Left colon (tissue), 2 donors: ENCODE results near the gene PSMA4. TPM values are rescaled to one million over a fixed set of nuclear protein-coding genes. Genes with fewer than 3 reads are reported as not detected.
A peak's percentile ranks its signal among the peaks of the same experiment; 100 is the strongest.
"Not testable (repeated sequence)": the region's sequence is repeated elsewhere in the genome, so short reads cannot be mapped to it uniquely, and the experiment has no call there.

Experiments used
- ATAC-seq: fragments of 200-7000 bp; cut with Tn5 transposase; one replicate; pipeline ENCODE4 v1.9.1; 2020; ENCODE audit warnings: mild to moderate bottlenecking, moderate library complexity
- DNase-seq, 2 donors: peaks; one replicate each; pipeline ENCODE4 v3.0.0-alpha.2; 2020
- intact Hi-C, 2 donors: fragments of 100-400 bp; cut with DNase I in 1 of 2; cut with micrococcal nuclease in 1 of 2; formaldehyde crosslinking; loops; one replicate each; pipeline versions ENCODE4 v1.11.2 to v1.14.0; 2022; cut with DNase I, micrococcal nuclease
- long read RNA-seq: library from polyadenylated mRNA; unstranded; transcript quantifications from one replicate; pipeline ENCODE4 v2.0.0, GENCODE V29; 2021
- total RNA-seq, 2 donors: library from RNA; stranded (reverse); fragmentation: NEBNext Ultra II Directional; extraction: Animal tissue kit (Norgen Biotek cat#: 25700); gene quantifications; one replicate each; pipeline ENCODE4 v1.2.1, GENCODE V29; 2021
- donor health status: DM: no; HTN: no; CAD: no.
- donor health status: DM: yes; HTN: yes; CAD: no.

Gene PSMA4
- 100 to 1,000 TPM; 127 to 157 TPM for total RNA-seq
- long read RNA-seq, full-length matches to known transcripts, result 70 of 87 reads
- long read RNA-seq, partial matches to known transcripts, result 11 of 87 reads
- long read RNA-seq, other reads (novel, unspliced or antisense), result 6 of 87 reads

DNA sequence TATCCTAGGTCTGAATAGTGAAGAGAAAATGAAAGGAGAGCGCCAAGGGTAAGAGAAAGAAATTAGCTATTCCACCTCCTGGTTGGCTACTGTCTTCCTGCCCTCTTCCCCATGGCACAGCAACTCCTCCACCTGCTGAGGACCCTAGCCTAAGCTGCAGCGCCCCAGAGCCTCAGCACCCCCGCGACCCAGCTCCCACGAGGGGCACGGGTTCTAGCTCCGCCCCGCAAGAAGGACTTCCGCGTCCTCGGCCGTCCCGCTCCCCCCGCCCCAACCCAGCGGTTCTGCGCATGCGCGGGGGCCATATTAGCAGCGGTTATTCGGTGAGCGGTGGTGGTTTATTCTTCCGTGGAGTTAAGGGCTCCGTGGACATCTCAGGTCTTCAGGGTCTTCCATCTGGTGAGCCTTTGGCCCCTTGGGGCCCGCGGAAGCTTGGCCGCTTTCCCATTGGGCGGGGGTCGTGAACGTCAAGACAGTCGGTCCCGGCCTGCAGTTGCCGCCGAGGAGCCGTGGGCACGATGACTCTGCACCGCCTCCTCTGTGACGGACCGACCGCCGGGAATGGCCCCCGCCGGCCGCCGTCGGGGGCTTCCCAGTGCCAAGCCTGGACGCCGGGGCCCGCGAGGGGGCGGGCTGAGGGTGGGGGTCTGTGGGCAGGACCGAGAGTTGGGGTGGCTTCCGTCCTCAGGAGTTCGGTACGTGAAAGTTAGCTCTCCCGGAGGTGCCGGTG, at the start of gene PSMA4:
Gene PSMA4 (plus strand): TSS at position 304 of the 730 bp plus-strand sequence. CDS start 1,484 bp downstream, outside the sequence.
- ATAC-seq, result peak; percentile 90
- DNase-seq, result peak; percentile 90 to 96
- intact Hi-C loops, result no loop called here

DNA sequence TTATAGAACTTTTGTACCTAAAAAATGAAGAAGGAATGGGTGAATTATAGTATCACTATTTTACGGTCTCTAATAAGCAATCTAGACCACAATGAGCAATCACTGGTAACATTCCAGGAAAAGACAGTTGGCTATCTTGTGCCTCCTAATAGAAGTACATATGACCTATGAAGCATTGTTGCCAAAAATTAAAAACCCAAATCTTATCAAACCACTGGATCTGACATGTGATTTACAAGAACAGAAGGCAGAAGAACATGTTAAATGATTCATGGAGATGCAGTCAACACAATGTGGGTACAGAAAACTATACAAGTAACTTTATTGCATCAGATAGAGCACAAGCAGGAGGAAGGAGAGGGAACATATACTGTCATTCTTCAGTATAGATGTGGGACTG, 47.4 kb upstream of the PSMA4 start:
- ATAC-seq (no peak), DNase-seq (no peak)
- intact Hi-C loops, result no loop called here

GRCh38 chr15:78501857-78502256, 38.4 kb upstream of the PSMA4 start:
- DNase-seq (no peak), ATAC-seq (no peak)
- intact Hi-C loops, result no loop called here

GRCh38 chr15:78502641-78503040, 37.6 kb upstream of the PSMA4 start:
- ATAC-seq (no peak), DNase-seq (no peak)
- intact Hi-C loops, result no loop called here

DNA sequence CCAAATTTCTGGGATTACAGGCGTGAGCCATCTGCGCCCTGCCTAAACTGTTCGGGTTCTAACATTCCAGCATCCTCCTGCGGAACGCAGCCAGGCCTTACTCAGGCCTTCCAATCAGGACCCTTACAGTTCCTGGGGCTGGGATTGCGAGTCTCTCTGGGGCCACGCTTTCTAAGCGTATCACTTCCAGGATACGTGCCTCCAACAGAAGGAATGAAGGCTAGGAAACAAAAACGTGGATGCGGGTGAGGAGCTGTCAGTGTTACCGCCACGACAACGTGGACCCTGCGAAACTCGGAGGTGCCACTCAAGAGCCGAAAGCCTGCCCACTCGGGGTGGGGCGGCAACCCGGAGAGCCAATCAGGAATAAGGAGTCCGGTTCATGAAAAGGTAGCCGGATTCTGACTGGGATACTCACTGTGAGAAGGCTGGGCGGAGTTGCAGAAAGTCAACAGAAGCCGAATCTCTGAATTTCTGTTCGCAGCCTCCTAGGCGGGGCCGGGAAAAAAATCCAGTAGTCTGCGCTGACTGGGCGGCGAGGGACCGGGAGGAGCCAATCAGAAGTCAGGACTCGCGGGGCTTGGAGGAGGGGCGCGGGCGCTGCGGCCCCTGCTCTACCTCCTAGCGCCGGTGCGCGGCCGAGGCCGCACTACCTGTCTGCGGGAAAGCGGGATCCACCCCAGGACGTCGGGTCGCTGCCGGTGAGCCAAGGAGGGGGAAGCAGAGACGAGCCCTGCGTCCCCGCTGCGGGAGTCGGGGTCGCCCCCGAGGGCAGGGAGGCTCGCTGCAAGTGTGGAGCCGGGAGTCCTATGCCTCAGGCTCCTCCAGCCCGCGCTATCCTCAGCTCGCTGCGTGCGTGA, 33.0 kb upstream of the PSMA4 start, which contains the start of gene HYKK:
Gene HYKK (plus strand): TSS at position 607 of the 860 bp plus-strand sequence. CDS start 5,512 bp downstream, outside the sequence.
- ATAC-seq (peak; percentile 93), DNase-seq (peak; percentile 93 to 96)
- intact Hi-C loops, result no loop called here

- ATAC-seq (peak; percentile 37), DNase-seq (no peak)
- intact Hi-C loops, result no loop called here
Measured at GRCh38 chr15:78507831-78508160, 32.4 kb upstream of the PSMA4 start.

GRCh38 chr15:78508272-78508671, 32.0 kb upstream of the PSMA4 start:
- intact Hi-C loops, result no loop called here
- ATAC-seq (peak; percentile 31), DNase-seq (peak in 1 of 2 donors; percentile 40)

GRCh38 chr15:78509726-78510312, 30.4 kb upstream of the PSMA4 start:
- no peak for ATAC-seq
- intact Hi-C loops, result no loop called here
- DNase-seq, result no peak

DNA sequence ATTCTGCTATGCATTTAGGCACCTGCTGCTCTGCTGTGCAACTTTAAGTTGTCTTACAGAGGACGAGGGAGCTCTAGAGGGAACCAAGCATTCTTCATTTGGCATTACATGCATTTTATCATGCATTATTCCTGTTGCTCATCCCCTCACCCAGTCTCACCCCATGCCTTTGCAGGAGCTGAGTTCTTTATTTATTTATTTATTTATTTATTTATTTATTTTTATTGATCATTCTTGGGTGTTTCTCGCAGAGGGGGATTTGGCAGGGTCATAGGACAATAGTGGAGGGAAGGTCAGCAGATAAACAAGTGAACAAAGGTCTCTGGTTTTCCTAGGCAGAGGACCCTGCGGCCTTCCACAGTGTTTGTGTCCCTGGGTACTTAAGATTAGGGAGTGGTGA, 20.2 kb upstream of the PSMA4 start:
- intact Hi-C loops, DNase-seq, ATAC-seq: not testable (repeated sequence)

GRCh38 chr15:78524230-78524629, 16.0 kb upstream of the PSMA4 start:
- DNase-seq, result no peak
- intact Hi-C loops, result no loop called here
- no peak for ATAC-seq

DNA sequence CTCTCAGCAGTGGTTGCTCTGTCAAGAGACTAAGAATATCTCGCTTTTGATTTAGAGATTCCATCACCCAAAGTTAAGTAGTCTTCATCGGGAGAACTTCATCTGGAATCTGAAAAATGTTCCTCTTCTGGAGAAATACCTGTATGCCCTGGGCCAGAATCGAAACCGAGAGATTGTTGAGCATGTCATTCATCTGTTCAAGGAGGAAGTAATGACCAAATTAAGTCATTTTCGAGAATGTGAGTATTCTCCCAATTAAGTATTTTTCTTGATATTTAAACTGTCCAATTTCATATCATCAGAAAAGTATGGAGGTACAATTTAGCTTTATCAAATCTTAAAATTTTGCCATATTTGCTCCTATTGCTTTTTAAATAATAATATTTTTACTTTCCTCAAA, 12.9 kb upstream of the PSMA4 start:
- intact Hi-C loops, result no loop called here
- no peak for DNase-seq
- ATAC-seq, result no peak

DNA sequence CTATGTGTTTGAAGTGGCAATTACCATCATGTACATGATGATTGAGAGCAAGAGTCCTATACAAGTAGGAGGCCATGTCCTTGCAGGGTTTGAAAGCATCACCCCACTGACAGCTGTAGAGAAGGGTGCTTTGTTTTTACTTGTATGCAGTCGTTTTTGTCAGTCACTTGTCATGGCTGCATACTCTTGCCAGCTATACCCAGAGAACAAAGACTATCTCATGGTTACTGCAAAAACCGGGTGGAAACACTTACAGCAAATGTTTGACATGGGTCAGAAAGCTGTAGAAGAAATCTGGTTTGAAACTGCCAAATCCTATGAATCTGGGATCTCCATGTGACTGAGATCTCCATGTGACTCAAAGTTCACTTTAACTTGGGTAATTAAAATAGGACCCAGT, 6.9 kb upstream of the PSMA4 start:
- ATAC-seq (no peak), DNase-seq (no peak)
- intact Hi-C loops, result no loop called here

GRCh38 chr15:78536134-78536533, 4.1 kb upstream of the PSMA4 start:
- intact Hi-C loops, result no loop called here
- DNase-seq (no peak), ATAC-seq (no peak)

DNA sequence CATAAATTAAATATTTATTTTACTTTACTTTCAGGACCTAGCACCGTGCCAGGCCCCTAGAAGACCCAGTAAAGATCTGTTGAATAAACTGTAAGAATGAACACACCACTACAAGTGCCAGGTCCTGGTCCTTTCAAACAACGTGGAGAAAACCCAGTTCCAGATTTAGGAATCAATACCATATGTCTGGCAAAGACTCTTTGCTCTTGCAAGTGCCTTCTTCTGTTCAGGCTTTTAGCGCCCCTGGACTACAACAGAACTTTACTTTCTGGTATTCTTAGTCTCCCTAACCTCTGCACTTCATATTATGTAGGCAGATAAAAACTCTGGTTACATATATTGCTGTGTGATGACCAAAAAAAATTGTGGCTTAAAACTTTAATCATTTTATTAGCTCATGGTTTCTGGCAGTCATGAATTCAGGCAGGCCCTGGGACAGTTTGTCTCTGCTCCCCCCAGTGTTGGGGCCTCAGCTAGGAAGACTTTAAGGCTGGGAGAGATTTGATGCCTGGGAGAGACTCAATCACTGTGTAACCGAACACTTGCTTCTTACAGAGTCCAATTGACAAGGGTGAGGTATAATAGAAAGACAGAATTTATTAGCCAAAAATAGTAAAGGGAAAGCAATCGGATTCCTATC, 2.9 kb upstream of the PSMA4 start:
- DNase-seq (no peak), ATAC-seq (no peak)
- intact Hi-C loops, result no loop called here

- ATAC-seq (no peak), DNase-seq (no peak)
- intact Hi-C loops, result no loop called here
Measured at GRCh38 chr15:78538358-78538757, 1.9 kb upstream of the PSMA4 start.

DNA sequence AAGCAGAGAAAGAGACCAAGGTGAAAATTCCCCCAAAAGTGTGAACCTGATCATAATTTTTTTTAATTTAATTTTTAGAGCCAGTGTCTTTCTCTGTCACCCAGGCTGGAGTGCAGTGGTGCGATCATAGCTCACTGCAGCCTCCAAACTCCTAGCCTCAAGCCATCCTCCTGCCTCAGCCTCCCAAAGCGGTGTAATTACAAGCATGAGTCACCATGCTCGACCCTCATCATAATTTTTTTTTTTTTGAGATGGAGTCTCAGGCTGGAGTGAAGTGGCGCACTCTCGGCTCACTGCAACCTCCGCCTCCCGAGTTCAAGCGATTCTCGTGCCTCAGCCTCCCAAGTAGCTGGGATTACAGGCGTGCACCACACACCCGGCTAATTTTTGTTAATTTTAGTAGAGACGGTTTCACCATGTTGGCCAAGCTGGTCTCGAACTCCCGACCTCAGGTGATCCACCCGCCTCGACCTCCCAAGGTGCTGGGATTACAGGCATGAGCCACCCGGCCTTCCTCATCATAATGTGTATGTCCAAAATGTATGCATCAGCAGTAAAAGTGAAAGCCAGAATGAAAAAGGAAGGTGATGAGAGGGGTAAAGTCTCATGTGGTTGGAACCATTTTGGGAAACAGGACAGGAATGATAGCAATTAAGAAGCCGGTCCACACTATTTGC, 642 bp upstream of the PSMA4 start:
- peak; percentile 15 to 30 for DNase-seq
- ATAC-seq, intact Hi-C loops: not testable (repeated sequence)

GRCh38 chr15:78540871-78541743, 863 bp downstream of the PSMA4 start:
- ATAC-seq, result peak; percentile 12
- intact Hi-C loops, result no loop called here
- peak in 1 of 2 donors; percentile 5 for DNase-seq

- ATAC-seq (no peak), DNase-seq (no peak)
- intact Hi-C loops, result no loop called here
Measured at GRCh38 chr15:78541744-78542034, 1.4 kb downstream of the PSMA4 start.
